Peyer's patch (tissue), 4 donors: Measurements from ENCODE around the gene CDHR1.
"Not testable (repeated sequence)": the region's sequence is repeated elsewhere in the genome, so short reads cannot be mapped to it uniquely, and the experiment has no call there.

Experiments
- POLR2A ChIP-seq, 2 donors: fragments of 450-650 bp; IDR thresholded peaks; one replicate each; pipeline ENCODE4 v1.5.1; 2017; ENCODE audit warnings: antibody characterized with exemption in 2 of 2, mild to moderate bottlenecking in 2 of 2, moderate library complexity in 2 of 2
- TF ChIP-seq, protein P1 (sequence below), 6 experiments: fragments of 450-650 bp in 4 of 6; fragments of 200-600 bp in 2 of 6; sonication (generic) in 1 of 6; IDR thresholded peaks; one replicate each; pipeline ENCODE4 v1.5.1; 2017 to 2019; ENCODE audit warnings: antibody characterized with exemption in 6 of 6, mild to moderate bottlenecking in 3 of 6, moderate library complexity in 1 of 6

DNA sequence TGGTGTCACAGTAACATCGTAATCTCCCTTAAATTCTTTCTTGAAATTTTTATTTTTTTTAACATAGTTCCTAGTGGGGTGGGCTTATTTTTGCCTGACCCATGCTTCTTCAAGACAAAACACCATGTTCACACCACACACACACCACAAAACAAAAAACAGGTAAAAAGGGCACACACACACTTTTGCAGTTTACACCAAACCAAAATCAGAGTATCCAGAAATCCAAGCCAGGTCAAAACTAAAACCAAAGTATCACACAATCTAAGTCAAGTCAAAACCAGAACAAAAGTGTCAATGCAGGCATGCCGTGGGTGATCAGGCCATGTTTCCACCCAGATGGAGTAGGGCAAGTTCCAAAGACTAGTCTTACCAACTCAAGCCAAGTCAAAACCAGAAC, 23.1 kb upstream of the CDHR1 start:
- TF ChIP-seq, protein P1, sequence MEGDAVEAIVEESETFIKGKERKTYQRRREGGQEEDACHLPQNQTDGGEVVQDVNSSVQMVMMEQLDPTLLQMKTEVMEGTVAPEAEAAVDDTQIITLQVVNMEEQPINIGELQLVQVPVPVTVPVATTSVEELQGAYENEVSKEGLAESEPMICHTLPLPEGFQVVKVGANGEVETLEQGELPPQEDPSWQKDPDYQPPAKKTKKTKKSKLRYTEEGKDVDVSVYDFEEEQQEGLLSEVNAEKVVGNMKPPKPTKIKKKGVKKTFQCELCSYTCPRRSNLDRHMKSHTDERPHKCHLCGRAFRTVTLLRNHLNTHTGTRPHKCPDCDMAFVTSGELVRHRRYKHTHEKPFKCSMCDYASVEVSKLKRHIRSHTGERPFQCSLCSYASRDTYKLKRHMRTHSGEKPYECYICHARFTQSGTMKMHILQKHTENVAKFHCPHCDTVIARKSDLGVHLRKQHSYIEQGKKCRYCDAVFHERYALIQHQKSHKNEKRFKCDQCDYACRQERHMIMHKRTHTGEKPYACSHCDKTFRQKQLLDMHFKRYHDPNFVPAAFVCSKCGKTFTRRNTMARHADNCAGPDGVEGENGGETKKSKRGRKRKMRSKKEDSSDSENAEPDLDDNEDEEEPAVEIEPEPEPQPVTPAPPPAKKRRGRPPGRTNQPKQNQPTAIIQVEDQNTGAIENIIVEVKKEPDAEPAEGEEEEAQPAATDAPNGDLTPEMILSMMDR (IDR thresholded peaks at IDR 0.05) = not testable (repeated sequence)
- not testable (repeated sequence) for TF ChIP-seq POLR2A (IDR thresholded peaks at IDR 0.05)
